IMR-90 (cell line): ENCODE data around the gene MSI2.

Source experiments
- CEBPB ChIP-seq: IDR thresholded peaks from 2 replicates; pipeline ENCODE4 v1.6.1; 2012; ENCODE audit warnings: low read depth, low read length, improper control_type of control experiment
- FOS ChIP-seq: fragments of 150-350 bp; IDR thresholded peaks from 2 replicates; pipeline ENCODE4 v1.6.1; 2016; ENCODE audit warnings: low read depth, low read length
- POLR2A ChIP-seq: IDR thresholded peaks from 2 replicates; pipeline ENCODE4 v1.6.1; 2012; ENCODE audit warnings: mild to moderate bottlenecking, low read depth, low read length
- RCOR1 ChIP-seq: IDR thresholded peaks from 2 replicates; pipeline ENCODE4 v1.6.1; 2012; ENCODE audit warnings: mild to moderate bottlenecking, low read length, improper control_type of control experiment; ENCODE audit not compliant: insufficient replicate concordance
- TF ChIP-seq, protein P1 (sequence below): conservative IDR thresholded peaks from 2 replicates; pipeline ENCODE4 v1.5.1; 2012; ENCODE audit warnings: mild to moderate bottlenecking, low read depth, low read length, improper control_type of control experiment
- TF ChIP-seq, protein P2 (sequence below): fragments of 150-350 bp; IDR thresholded peaks from 2 replicates; pipeline ENCODE4 v1.6.1; 2016; ENCODE audit warnings: low read depth, mild to moderate bottlenecking, low read length, moderate library complexity, borderline replicate concordance

DNA sequence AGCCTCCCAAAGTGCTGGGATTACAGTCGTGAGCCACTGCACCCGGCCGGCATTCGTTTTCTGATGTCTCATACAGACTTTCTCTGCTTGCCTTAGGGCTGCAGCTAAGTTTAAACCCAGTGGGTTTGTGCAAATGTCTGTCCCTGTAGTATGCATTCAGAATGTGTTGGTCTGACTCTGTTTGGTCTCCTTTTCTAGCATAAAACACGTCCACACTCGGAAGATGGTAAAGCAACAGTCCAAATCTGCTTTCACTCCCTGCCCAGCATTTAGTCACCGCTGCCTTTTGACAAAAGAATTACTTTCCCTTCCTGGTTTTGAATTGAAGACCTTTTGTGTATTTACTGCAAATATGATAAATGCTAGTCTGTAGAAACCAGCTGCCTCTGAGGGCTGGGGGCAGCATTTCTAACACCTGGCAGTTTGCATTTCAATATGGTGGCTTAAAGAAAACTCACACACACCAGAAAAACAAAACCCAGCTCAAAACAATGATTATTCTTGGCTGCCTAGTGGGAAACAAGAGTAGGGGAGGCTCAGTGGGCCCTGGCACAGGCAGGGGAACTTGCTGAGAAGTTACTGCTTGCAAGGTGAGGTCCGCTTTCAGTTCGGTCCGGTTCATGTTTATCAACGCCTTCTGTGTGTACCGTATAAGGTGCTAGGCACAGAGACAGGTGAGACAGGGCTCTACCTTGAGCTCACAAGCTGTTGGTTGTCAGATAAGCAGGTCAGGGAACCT lies 56.9 kb downstream of the MSI2 start:
- TF ChIP-seq RCOR1 (no peak), POLR2A (no peak), CEBPB (no peak), FOS (no peak)
- TF ChIP-seq, protein P1, sequence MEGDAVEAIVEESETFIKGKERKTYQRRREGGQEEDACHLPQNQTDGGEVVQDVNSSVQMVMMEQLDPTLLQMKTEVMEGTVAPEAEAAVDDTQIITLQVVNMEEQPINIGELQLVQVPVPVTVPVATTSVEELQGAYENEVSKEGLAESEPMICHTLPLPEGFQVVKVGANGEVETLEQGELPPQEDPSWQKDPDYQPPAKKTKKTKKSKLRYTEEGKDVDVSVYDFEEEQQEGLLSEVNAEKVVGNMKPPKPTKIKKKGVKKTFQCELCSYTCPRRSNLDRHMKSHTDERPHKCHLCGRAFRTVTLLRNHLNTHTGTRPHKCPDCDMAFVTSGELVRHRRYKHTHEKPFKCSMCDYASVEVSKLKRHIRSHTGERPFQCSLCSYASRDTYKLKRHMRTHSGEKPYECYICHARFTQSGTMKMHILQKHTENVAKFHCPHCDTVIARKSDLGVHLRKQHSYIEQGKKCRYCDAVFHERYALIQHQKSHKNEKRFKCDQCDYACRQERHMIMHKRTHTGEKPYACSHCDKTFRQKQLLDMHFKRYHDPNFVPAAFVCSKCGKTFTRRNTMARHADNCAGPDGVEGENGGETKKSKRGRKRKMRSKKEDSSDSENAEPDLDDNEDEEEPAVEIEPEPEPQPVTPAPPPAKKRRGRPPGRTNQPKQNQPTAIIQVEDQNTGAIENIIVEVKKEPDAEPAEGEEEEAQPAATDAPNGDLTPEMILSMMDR, result no peak
- TF ChIP-seq, protein P2, sequence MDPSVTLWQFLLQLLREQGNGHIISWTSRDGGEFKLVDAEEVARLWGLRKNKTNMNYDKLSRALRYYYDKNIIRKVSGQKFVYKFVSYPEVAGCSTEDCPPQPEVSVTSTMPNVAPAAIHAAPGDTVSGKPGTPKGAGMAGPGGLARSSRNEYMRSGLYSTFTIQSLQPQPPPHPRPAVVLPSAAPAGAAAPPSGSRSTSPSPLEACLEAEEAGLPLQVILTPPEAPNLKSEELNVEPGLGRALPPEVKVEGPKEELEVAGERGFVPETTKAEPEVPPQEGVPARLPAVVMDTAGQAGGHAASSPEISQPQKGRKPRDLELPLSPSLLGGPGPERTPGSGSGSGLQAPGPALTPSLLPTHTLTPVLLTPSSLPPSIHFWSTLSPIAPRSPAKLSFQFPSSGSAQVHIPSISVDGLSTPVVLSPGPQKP, result no peak
